ENCODE results near the gene INPP5D.

GRCh38 chr2:233087713-233088112 lies 27.6 kb downstream of the INPP5D start:
- no peak for TF ChIP-seq CTCF (IDR thresholded peaks at IDR 0.05; ENCODE audit: borderline replicate concordance, extremely low read depth, low read length, poor library complexity, severe bottlenecking)
- TF ChIP-seq EZH2 (IDR thresholded peaks at IDR 0.05; ENCODE audit: borderline replicate concordance, low read depth, low read length, severe bottlenecking), result no peak
